DMS79 treated with DMSO at 0.1 percent for 48 hours (cell line): Measurements from ENCODE around the gene YPEL3.

Experiments used
- DNase-seq: peaks from one replicate; lab custom pipeline; 2025; lab: John Stamatoyannopoulos, UW

YPEL3 gene

DNA sequence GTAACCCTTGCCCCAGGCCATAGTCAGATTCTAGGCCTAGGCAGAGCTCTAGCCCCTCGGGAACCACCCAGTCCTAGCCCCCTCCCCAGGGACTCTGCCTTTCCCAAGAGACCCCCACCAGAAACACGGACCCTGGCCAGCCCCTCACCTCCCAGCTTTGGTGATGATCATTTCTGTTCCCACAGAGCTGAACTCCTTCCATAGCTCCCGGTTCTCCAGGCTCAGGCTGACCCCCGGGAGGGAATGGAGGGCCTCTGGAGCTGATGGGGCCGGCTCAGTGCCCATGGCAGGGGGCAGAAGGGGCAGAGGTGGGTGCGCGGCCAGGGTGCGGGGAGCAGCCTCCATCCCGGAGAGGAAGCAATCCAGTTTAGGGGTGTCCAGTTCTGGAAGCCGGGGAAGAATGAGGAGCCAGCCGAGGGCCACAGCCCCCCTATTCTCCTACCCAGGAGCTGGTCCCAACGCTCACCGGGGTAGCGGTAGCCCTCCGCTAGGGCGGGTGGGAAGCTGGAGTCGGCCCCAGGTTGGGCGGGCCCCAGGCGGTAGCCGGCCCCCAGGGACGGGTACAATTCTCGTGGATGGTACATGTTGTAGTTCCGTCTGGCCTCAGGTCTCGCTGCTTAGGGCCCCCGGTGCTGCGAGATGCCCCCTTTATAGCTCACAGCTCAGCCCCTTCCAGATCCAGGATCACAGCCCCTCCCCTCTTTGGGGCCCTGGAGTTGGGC lies 5.2 kb downstream of the YPEL3 start:
- DNase-seq: no peak

DNA sequence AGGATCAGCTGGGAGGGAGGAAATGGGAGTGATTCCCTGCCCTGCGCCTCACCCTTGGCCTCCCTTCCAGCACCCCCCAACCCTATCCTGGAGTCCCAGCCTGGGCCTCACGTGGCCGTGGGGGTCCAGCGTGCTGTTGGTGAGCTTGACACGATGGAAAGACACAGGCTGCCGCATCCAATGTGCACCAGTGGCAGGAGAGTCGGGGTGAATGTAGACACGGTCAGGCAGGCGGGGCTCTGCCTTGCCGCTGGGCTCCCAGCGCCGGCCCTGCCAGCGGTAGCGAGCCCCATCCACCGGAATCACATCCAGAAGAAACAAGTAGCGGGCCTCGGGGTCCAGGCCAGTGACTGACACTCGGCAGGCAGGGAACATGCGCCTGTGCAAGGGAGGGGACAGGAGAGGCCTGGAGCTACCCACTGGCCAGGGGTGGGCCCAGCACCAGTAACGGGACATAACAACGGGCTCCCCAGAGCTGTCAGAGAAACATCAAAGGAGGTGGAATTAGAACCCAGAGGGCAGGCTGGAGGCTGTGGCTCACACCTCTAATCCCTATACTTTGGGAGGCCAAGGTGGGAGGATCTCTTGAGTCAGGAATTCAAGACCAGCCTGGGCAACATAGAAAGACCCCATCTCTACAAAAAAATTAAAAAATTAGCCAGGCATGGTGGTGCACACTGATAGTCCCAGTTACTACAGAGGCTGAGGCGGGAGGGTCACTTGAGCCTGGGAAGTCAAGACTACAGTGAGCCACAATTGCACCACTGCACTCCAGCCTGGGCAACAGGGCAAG lies 7.0 kb downstream of the YPEL3 start:
- DNase-seq: no peak

DNA sequence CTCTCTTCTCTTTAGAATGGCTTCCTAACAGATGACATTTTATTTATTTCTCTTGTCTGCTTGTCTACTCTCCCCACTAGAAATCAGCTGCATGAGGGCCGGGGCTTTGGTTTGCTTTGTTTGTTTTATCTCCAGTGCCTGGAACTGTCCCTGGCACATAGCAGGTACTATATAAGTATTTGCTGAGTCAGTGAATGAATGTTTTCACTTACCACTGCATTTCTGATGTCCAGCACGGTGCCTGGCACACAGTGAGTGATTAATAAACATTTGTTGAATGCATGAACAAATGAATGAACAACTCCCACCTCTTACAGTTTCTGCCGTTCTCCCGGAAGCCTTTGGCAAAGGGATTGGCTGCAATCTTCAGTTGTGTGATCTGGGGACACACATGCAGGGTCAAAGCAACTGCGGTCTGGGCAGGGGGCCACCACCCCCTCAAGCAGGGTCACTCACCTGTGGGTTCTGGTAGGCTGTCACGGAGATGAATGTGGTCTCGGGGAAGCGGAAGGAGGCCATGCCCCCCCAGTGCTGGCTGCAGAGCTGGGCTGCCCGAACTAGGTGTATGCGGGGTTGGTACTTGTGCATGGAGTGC lies 7.7 kb downstream of the YPEL3 start:
- DNase-seq: no peak

DNA sequence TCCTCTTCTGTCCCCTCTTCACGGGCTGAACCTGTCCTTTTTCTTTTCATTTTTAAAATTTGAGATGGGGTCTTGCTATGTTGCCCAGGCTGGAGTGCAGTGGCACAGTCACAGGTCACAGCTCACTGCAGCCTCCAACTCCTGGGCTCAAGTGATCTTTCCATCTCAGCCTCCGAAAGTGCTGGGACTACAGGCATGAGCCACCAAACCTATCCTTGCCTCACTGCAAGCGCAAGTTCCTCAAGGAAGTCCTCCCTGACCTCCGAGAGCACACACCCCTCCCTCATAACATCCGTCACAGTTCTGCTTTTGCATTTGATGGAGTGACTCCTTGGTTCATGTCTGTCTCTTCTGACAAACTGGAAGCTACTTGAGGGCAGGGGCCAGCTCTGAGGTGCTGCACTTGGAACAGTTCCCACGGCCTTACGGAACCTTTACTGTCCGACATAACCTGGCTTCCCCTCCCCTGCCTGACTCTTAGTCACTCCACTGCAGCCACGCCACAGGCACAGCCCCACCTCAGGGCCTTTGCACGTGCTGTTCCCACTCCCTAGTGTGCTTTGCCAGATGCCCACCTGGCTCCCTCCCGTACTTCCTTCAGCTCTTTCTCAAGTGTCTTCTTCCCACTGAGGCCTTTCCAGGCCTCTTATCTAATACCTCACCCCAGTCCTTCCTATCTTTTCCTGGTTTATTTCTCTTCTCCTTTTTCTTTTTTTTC lies 8.7 kb downstream of the YPEL3 start:
- no peak for DNase-seq

DNA sequence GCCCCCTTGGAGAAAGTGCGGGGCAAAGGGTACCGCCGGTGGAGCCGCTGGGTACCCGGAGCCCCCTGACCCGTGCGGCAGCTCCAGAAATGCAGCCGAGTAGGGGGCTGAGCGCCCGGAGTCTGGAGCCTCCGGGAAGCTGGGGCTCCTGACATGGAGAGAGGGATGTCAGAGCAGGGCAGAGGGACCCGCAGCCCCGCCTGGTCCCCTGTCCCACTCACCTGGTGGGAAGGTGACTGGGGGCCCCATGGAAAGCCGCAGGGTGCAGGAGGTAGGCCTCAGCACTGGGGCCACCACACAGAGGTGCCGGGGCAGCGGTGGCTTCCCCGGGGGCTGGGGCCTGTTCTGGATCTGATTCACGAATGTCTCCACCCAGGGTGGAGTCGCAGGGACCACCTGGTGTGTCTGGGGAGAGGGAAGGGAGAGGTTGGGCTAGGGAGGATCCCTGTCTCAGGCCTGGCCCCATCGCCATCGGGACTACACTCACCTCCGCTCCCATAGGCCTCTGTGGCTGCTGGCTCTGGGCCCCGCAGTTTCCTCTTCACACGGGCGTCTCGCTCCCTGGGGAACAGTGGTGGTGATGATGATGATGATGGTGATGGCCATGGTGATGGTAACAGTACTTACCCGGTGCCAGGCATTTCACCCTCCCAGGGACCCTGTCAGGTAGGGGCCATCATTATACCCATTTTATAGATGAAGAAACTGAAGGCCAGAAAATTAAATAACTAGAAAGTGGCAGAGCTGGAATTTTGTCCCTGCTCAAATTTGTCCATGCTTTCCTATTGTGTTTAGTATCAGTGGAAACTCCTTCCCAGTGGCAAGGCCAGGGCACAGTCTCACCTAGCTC lies 9.5 kb downstream of the YPEL3 start:
- no peak for DNase-seq

DNA sequence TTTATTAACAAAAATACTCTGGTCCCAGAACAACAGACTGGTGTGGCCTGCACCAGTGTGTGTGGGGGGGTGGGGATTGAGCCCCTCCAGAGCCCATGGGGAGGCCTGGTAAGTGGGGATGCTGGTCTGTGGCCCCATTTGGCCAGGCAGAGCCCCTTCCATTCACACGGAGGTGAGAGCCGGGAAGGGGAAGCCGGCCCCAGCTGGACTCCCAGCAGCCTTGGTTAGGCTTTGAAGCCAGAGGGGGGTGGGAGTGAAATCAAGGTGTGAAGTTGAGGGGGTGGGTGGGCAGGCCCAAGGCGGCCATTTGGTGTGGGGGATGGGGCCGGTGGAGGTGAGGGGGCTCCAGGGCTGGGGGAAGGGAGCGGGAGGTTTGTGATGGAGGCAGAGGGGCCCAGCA lies 10.2 kb downstream of the YPEL3 start:
- no peak for DNase-seq

- no peak for DNase-seq
These were observed 10.8 kb downstream of the YPEL3 start for GRCh38 chr16:30085247-30085646.

DNA sequence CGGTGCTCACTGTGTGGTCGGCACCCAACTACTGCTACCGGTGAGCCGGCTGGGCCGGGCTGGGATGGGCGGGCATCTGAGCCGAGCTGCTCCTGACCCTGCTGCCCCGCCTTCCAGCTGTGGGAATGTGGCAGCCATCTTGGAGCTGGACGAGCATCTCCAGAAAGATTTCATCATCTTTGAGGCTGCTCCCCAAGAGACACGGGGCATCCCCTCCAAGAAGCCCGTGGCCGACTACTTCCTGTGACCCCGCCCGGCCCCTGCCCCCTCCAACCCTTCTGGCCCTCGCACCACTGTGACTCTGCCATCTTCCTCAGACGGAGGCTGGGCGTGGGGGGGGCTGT lies 11.2 kb downstream of the YPEL3 start:
- no peak for DNase-seq

GRCh38 chr16:30084096-30084815 lies 11.8 kb downstream of the YPEL3 start:
- DNase-seq: no peak

- no peak for DNase-seq
These were observed 12.6 kb downstream of the YPEL3 start for GRCh38 chr16:30083216-30084055.

GRCh38 chr16:30082545-30083090 lies 13.4 kb downstream of the YPEL3 start:
- no peak for DNase-seq

GRCh38 chr16:30079480-30079879 lies 16.5 kb downstream of the YPEL3 start:
- DNase-seq: no peak

- DNase-seq: no peak
These were observed 17.3 kb downstream of the YPEL3 start for GRCh38 chr16:30078744-30079143.

GRCh38 chr16:30077656-30078055 lies 18.4 kb downstream of the YPEL3 start:
- DNase-seq: no peak

- no peak for DNase-seq
These were observed 19.7 kb downstream of the YPEL3 start for GRCh38 chr16:30076276-30076791.

GRCh38 chr16:30075503-30076275 lies 20.3 kb downstream of the YPEL3 start, which contains the start of gene PPP4C:
PPP4C (plus strand) TSS chr16:30075994; CDS start chr16:30076378, 384 bp downstream.
- peak; percentile 88 for DNase-seq

- DNase-seq: no peak
These were observed 25.5 kb downstream of the YPEL3 start for GRCh38 chr16:30070490-30070889.

GRCh38 chr16:30069611-30070462 lies 26.2 kb downstream of the YPEL3 start:
- no peak for DNase-seq
